Measurements from ENCODE around the gene CAPNS2. TPM values are rescaled to one million over a fixed set of nuclear protein-coding genes. Genes with fewer than 3 reads are reported as not detected.
"Not testable (repeated sequence)": the region's sequence is repeated elsewhere in the genome, so short reads cannot be mapped to it uniquely, and the experiment has no call there.

CAPNS2 gene
- total RNA-seq, 1 experiment from 2014 or later: 0.37 TPM

DNA sequence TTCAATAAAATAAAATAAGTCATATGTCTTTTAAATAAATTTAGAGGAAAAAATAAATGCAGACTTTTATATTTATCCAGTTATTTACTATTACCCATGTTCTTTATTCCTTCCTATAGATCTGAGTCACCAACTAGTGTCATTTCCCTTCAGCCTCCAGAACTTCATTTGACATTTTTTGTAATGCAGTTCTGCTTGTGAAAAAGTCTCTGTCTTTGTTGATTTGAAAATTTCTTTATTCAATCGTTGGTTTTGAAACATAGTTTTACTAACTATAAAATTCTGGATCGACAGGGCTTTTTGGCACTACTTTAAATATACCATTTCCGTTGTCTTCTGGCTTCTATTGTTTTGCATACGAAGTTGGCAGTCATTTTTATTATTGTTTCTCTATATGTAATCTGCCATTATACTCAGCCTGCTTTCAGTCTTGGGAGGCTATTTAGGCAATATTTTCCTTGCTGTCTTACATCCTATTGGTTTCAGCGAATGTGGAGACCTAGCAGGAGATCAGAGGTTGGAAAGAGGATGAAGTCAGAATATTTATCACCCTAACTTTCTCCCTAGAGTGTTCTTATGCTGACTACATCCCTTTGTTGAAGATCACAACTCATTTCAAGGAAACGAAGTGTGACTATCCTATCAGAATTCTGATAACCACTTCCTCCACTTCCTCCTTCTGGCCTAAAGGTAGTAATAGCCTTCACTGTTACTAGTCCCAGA is 47.3 kb downstream of the CAPNS2 start:
- in situ Hi-C loops (cut with HindIII; ENCODE audit: low pct_unique_long_range_greater_than_20kb, low sequenced_read_pairs): no loop called here
- DNase-seq (ENCODE audit: low read depth, low spot score): no peak

DNA sequence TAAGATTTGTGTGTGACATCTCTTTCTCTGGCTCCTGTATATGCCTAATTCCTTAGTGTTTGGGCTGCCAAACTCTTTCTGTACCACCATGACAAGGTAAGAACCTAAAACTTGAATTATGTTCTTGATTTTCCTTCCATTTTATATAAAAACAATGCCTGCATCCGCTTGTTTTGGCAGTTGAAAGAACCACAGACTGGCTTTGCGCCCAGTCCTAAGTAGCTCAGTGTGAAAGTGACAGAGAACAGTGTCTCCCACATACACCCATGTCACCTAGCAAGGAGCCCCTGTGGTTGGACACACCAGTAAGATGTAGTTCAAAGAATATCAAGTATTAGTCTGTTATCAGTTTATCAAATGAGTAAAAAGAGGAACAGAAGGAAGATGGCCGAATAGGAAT is 48.6 kb downstream of the CAPNS2 start:
- in situ Hi-C loops (cut with HindIII; ENCODE audit: low pct_unique_long_range_greater_than_20kb, low sequenced_read_pairs): no loop called here

DNA sequence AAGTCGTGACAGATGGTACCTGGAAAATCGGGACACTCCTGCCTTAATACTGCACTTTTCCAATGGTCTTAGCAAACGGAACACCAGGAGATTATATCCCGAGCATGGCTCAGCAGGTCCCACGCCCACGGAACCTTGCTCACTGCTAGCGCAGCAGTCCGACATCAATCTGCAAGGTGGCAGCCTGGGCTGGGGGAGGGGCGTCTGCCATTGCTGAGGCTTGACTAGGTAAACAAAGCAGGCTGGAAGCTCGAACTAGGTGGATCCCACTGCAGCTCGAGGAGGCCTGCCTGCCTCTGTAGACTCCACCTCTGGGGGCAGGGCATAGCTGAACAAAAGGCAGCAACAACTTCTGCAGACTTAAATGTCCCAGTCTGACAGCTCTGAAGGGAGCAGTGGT is 49.2 kb downstream of the CAPNS2 start:
- DNase-seq (ENCODE audit: low read depth, low spot score); in situ Hi-C loops (cut with HindIII; ENCODE audit: low pct_unique_long_range_greater_than_20kb, low sequenced_read_pairs): not testable (repeated sequence)

More for the DNA sequence above, 48.6 kb downstream of the CAPNS2 start:
- DNase-seq (ENCODE audit: low read depth, low spot score): no peak

Other genes starting within 250 kb of the CAPNS2 start
- 3.2 TPM in 2 replicates for gene IRX6, start 242.5 kb upstream of the CAPNS2 start, total RNA-seq (2014; rRNA removed; shearing (Covaris generic))
- 1.7 and 2.2 TPM in 2 replicates for gene MMP2, start 87.5 kb upstream of the CAPNS2 start, total RNA-seq (2014; rRNA removed; shearing (Covaris generic))
- gene LPCAT2, start 57.6 kb upstream of the CAPNS2 start, total RNA-seq (2014; rRNA removed; shearing (Covaris generic)): 42.4 and 42.9 TPM in 2 replicates
- not detected in 2 replicates for gene SLC6A2, start 89.3 kb downstream of the CAPNS2 start, total RNA-seq (2014; rRNA removed; shearing (Covaris generic))

All from SK-MEL-5 (cell line).